A549 (cell line): Measurements from ENCODE around the gene NSL1. TPM values are rescaled to one million over a fixed set of nuclear protein-coding genes. Genes with fewer than 3 reads are reported as not detected.
"Not testable (repeated sequence)": the region's sequence is repeated elsewhere in the genome, so short reads cannot be mapped to it uniquely, and the experiment has no call there.

Experiments used
- ATAC-seq, 2 experiments: fragments of 200-7000 bp in 1 of 2; fragments of >200 bp in 1 of 2; cut with Nextera tagmentation in 1 of 2; cut with Tn5 transposase in 1 of 2; 3 replicates each; pipeline versions ENCODE4 v1.8.0 to v1.9.1; 2018 to 2020; ENCODE audit warnings: mild to moderate bottlenecking in 1 of 2, moderate library complexity in 1 of 2
- CTCF ChIA-PET: fragments of 300-600 bp; sonication (Branson Sonifier 250); formaldehyde crosslinking; extraction: SDS; loops from one replicate; lab custom pipeline; 2021; ENCODE audit warnings: antibody characterized with exemption, inconsistent platforms; lab: Yijun Ruan, JAX
- POLR2A ChIA-PET: fragments of 350-600 bp; formaldehyde crosslinking; extraction: SDS; loops from one replicate; lab custom pipeline; 2021; ENCODE audit warnings: antibody characterized with exemption, inconsistent platforms; lab: Yijun Ruan, JAX
- DNase-seq, 2 experiments: peaks; one replicate each; pipeline versions ENCODE4 v3.0.0 to v3.0.0-alpha.2; 2011 to 2016; ENCODE audit warnings: low read depth in 1 of 2, low spot score in 1 of 2
- FAIRE-seq: peaks from 2 replicates; lab custom pipeline; 2011; peaks lifted over from hg19 to GRCh38; lab: Jason Lieb, UNC
- H3K27ac ChIP-seq, 2 experiments: fragments of >200 bp; sonication (Bioruptor Twin); formaldehyde crosslinking; 3 replicates each; pipeline ENCODE4 v1.5.1; 2016 to 2017
- H3K4me1 ChIP-seq: fragments of >200 bp; sonication (Bioruptor Twin); formaldehyde crosslinking; 3 replicates; pipeline ENCODE4 v1.6.1; 2016
- H3K4me2 ChIP-seq: fragments of >200 bp; sonication (Bioruptor Twin); formaldehyde crosslinking; 3 replicates; pipeline ENCODE4 v1.6.1; 2016
- H3K4me3 ChIP-seq: fragments of >200 bp; sonication (Bioruptor Twin); formaldehyde crosslinking; 3 replicates; pipeline ENCODE4 v1.5.1; 2016
- H3K9me3 ChIP-seq: fragments of >200 bp; sonication (Bioruptor Twin); formaldehyde crosslinking; 3 replicates; pipeline ENCODE4 v1.6.1; 2016
- CHD4 ChIP-seq: fragments of 200-600 bp; sonication (generic); IDR thresholded peaks from 2 replicates; pipeline ENCODE4 v1.6.1; 2016; ENCODE audit warnings: antibody characterized with exemption, mild to moderate bottlenecking, borderline replicate concordance
- ESRRA ChIP-seq: fragments of 150-350 bp; IDR thresholded peaks from 2 replicates; pipeline ENCODE4 v1.6.1; 2014; ENCODE audit warnings: mild to moderate bottlenecking, low read length, borderline replicate concordance
- FOSB ChIP-seq: fragments of 250-450 bp; sonication (Bioruptor Pico); IDR thresholded peaks from 2 replicates; pipeline ENCODE4 v1.5.0; 2020; ENCODE audit warnings: mild to moderate bottlenecking, moderate library complexity
- FOXS1 ChIP-seq: fragments of 250-450 bp; sonication (Bioruptor Pico); IDR thresholded peaks from 2 replicates; pipeline ENCODE4 v1.5.0; 2020; ENCODE audit warnings: mild to moderate bottlenecking, moderate library complexity
- HEYL ChIP-seq: fragments of 250-450 bp; sonication (Bioruptor Pico); IDR thresholded peaks from 2 replicates; pipeline ENCODE4 v1.8.0; 2021; ENCODE audit warnings: mild to moderate bottlenecking, moderate library complexity
- HMGXB4 ChIP-seq: fragments of 250-450 bp; sonication (Bioruptor Pico); IDR thresholded peaks from 2 replicates; pipeline ENCODE4 v1.5.0; 2021; ENCODE audit warnings: mild to moderate bottlenecking, moderate library complexity, borderline replicate concordance
- HOXA7 ChIP-seq: fragments of 250-450 bp; sonication (Bioruptor Pico); IDR thresholded peaks from 2 replicates; pipeline ENCODE4 v1.5.0; 2020; ENCODE audit warnings: mild to moderate bottlenecking, moderate library complexity
- HOXB13 ChIP-seq: fragments of 250-450 bp; sonication (Bioruptor Pico); IDR thresholded peaks from 2 replicates; pipeline ENCODE4 v1.5.0; 2020; ENCODE audit warnings: low read depth, mild to moderate bottlenecking, moderate library complexity
- PBX3 ChIP-seq: IDR thresholded peaks from 2 replicates; pipeline ENCODE4 v1.6.1; 2012
- POLR2AphosphoS2 ChIP-seq: conservative IDR thresholded peaks from 2 replicates; pipeline ENCODE4 v1.6.1; 2012; ENCODE audit warnings: low read length, improper control_type of control experiment, inconsistent platforms
- RCOR1 ChIP-seq: fragments of 150-350 bp; IDR thresholded peaks from 2 replicates; pipeline ENCODE4 v1.6.1; 2014; ENCODE audit warnings: antibody characterized with exemption, low read length, low read depth
- SMC3 ChIP-seq: fragments of >200 bp; sonication (Bioruptor Twin); formaldehyde crosslinking; IDR thresholded peaks from 3 replicates; pipeline ENCODE4 v1.6.1; 2018; ENCODE audit warnings: inconsistent platforms
- TP53 ChIP-seq: fragments of 250-450 bp; sonication (Bioruptor Pico); IDR thresholded peaks from 2 replicates; pipeline ENCODE4 v1.5.0; 2021; ENCODE audit warnings: mild to moderate bottlenecking, moderate library complexity
- ZNF302 ChIP-seq: fragments of 250-450 bp; sonication (Bioruptor Pico); IDR thresholded peaks from 2 replicates; pipeline ENCODE4 v1.9.0; 2021; ENCODE audit warnings: inconsistent platforms, mild to moderate bottlenecking, moderate library complexity
- ZSCAN20 ChIP-seq: fragments of 250-450 bp; sonication (Bioruptor Pico); IDR thresholded peaks from 2 replicates; pipeline ENCODE4 v1.8.0; 2022; ENCODE audit warnings: mild to moderate bottlenecking, moderate library complexity
- WGBS: methylation state at CpG from one replicate; pipeline ENCODE4 v1.1.6; 2017; ENCODE audit errors: missing lambda C conversion rate; 5-methylcytosine and 5-hydroxymethylcytosine counted together
- polyA plus RNA-seq, 4 experiments: library from polyadenylated mRNA; depleted of rRNA in 3 of 4; stranded (reverse); fragments of >200 nt; fragmentation: RNase III in 1 of 4; extraction: RNeasy Plus Mini Kit Qiagen cat#74134 plus additional on column Dnase treatment in 1 of 4; gene quantifications; 2 replicates in 3 of 4; 3 replicates in 1 of 4; pipeline ENCODE4 v1.2.3, GENCODE V29; 2011 to 2017
- TF ChIP-seq, protein P1 (sequence below): IDR thresholded peaks from 2 replicates; pipeline ENCODE4 v1.6.1; 2012
- TF ChIP-seq, protein P2 (sequence below): fragments of >200 bp; sonication (Bioruptor Twin); formaldehyde crosslinking; IDR thresholded peaks from 2 replicates; pipeline ENCODE4 v1.6.1; 2016
- TF ChIP-seq, protein P3 (sequence below): fragments of >200 bp; sonication (Bioruptor Twin); formaldehyde crosslinking; IDR thresholded peaks from 3 replicates; pipeline ENCODE4 v1.6.1; 2016

NSL1 gene
- polyA plus RNA-seq, 2 of the 4 experiments (the other 2 are of a cell fraction), result 44.9 to 47.9 TPM

DNA sequence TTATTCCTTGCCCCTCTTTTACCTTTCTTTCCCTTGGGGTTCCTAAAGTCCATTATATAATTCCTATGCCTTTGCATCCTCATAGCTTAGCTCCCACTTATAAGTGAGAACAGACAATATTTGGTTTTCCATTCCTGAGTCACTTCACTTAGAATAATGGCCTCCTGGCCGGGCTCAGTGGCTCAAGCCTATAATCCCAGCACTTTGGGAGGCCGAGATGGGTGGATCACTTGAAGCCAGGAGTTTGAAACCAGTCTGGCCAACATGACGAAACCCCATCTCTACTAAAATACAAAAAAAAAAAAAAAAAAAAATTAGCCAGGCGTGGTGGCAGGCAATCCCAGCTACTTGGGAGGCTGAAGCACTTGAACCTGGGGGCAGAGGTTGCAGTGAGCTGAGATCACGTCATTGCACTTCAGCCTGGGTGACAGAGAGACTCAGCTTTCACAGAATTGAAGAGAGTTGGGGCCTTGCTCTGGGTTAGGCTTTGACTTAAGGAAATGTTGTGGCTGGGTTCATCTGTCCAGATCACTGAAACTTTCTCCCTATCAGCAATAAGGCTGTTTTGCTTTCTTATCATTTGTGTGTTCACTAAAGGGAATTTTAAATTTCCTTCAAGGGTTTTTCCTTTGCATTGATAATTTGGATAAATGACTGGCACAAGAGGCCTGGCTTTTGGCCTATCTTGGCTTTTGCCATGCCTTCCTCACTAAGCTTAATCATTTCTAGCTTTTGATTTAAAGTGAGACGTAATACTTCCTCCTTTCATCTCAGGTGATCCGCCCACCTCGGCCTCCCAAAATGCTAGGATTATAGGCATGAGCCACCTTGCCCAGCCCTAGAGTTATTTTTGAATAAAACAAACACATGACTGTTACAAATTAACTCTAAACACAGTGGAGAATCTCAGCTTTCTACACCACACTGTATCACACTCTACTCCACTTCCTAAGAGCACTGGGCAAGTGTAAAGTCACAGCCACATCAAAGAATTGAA lies 41.9 kb upstream of the NSL1 start:
- DNase-seq (peak in 1 of 2 experiments; percentile 78), ATAC-seq (peak; percentile 77 to 89; a peak in 5 of 6 replicates)
- Histone ChIP-seq H3K27ac (peak overlapping the region; percentile 61 to 83), H3K4me2 (peak overlapping the region; percentile 69), H3K4me1 (peaks cover 23% of the 10 kb centered on the region)
- CTCF ChIA-PET, result interaction anchor here (0.6 to 1.2 kb wide), 3 partner anchors 8 to 97 kb away, joined by 3 to 4 read pairs (median 3); no protein-coding TSS in a partner anchor
- H3K4me3 ChIP-seq, H3K9me3 ChIP-seq, FAIRE-seq: not testable (repeated sequence)
- WGBS, result 38% methylated on average over 7 of the region's 8 CpGs
- POLR2A ChIA-PET, result interaction anchor here (0.5 to 1.6 kb wide), 3 partner anchors 24 to 131 kb away, joined by 4 to 10 read pairs (median 8); partner anchors contain the start of gene FLVCR1
- TF ChIP-seq FOXS1 (peak; percentile 57; the same call in 1 of the 2 replicates), HOXB13 (CRISPR knock-in tag) (peak; percentile 56; the same call in 1 of the 2 replicates), ZNF302 (CRISPR knock-in tag) (peak; percentile 72; the same call in 1 of the 2 replicates)
- TF ChIP-seq, protein P1, sequence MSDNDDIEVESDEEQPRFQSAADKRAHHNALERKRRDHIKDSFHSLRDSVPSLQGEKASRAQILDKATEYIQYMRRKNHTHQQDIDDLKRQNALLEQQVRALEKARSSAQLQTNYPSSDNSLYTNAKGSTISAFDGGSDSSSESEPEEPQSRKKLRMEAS, result 0 out of 2 replicates have a peak, but pooled peaks have one; percentile 32

DNA sequence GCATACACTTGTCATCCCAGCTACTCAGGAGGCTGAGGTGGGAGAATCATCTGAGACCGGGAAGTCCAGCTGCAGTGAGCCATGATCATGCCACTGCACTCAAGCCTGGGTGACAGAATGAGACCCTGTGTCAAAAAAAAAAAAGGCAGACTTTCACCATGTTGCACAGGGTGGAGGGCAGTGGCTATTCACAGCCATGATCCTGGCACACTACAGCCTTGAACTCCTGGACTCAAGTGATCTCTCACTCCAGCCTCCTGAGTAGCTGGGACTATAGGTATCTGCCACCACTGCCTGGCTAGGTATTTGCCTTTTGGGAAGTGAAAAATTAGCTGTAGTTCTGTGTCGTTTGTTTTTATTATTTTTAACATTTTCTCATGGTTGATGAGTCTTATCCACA lies 36.8 kb upstream of the NSL1 start:
- TF ChIP-seq TP53 (CRISPR knock-in tag) (no peak), FOSB (CRISPR knock-in tag) (no peak), ESRRA (no peak)
- Histone ChIP-seq H3K4me2 (0 out of 3 replicates have a peak overlapping the region, but pooled peaks have one; percentile 33), H3K4me1 (peaks cover 16% of the 10 kb centered on the region), H3K4me3 (no peak overlapping the region), H3K9me3 (peaks cover 24% of the 10 kb centered on the region), H3K27ac (no peak overlapping the region; a peak in 1 of 6 replicates)
- DNase-seq (no peak), FAIRE-seq (no peak), ATAC-seq (peak in 1 of 2 experiments; percentile 15; a peak in 2 of 6 replicates)
- WGBS, result 47% methylated on average over 2 of the region's 2 CpGs
- POLR2A ChIA-PET, result no interaction called here
- CTCF ChIA-PET, result interaction anchor here (0.9 to 1.1 kb wide), 2 partner anchors 13 to 17 kb away, joined by 3 to 4 read pairs; no protein-coding TSS in a partner anchor

GRCh38 chr1:212827831-212828278 lies 36.3 kb upstream of the NSL1 start:
- TF ChIP-seq SMC3, result no peak
- no peak for TF ChIP-seq RCOR1
- TF ChIP-seq, protein P2, sequence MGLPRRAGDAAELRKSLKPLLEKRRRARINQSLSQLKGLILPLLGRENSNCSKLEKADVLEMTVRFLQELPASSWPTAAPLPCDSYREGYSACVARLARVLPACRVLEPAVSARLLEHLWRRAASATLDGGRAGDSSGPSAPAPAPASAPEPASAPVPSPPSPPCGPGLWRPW, result no peak
- no peak for TF ChIP-seq FOSB (CRISPR knock-in tag)
- no peak for TF ChIP-seq HOXA7 (CRISPR knock-in tag)
- no peak for TF ChIP-seq CHD4
- TF ChIP-seq HEYL (CRISPR knock-in tag), result no peak
- H3K4me1 ChIP-seq, result peaks cover 11% of the 10 kb centered on the region
- peak in 1 of 2 experiments; percentile 26 for DNase-seq
- CTCF ChIA-PET, result interaction anchor here (0.7 to 1.4 kb wide), 2 partner anchors 9 to 11 kb away, joined by 3 to 4 read pairs; no protein-coding TSS in a partner anchor
- H3K9me3 ChIP-seq, result peaks cover 24% of the 10 kb centered on the region
- WGBS, result 39% methylated on average over 5 of the region's 5 CpGs
- peak; percentile 19 to 52; a peak in 3 of 6 replicates for ATAC-seq
- H3K27ac ChIP-seq, result 0 out of 6 replicates have a peak overlapping the region, but pooled peaks of 1 of the 2 experiments have one; percentile 11
- H3K4me2 ChIP-seq, result peak overlapping the region; percentile 33; the same call in 2 of the 3 replicates
- FAIRE-seq, result no peak
- POLR2A ChIA-PET, result no interaction called here
- H3K4me3 ChIP-seq, result no peak overlapping the region

GRCh38 chr1:212827171-212827776 lies 35.7 kb upstream of the NSL1 start:
- Histone ChIP-seq H3K4me2 (peak overlapping the region; percentile 33; the same call in 1 of the 3 replicates), H3K4me3 (no peak overlapping the region), H3K27ac (no peak overlapping the region), H3K4me1 (peaks cover 8% of the 10 kb centered on the region; the same call in 1 of the 3 replicates), H3K9me3 (peaks cover 24% of the 10 kb centered on the region)
- FAIRE-seq (no peak), DNase-seq (no peak), ATAC-seq (no peak)
- CTCF ChIA-PET, result interaction anchor here (0.7 to 1.4 kb wide), 3 partner anchors 8 to 162 kb away, joined by 3 to 4 read pairs (median 3); no protein-coding TSS in a partner anchor
- POLR2A ChIA-PET, result no interaction called here
- 89% methylated on average over 4 of the region's 4 CpGs for WGBS
- no peak for TF ChIP-seq PBX3
- TF ChIP-seq ZSCAN20, result no peak
- TF ChIP-seq HMGXB4, result no peak
- TF ChIP-seq, protein P3, sequence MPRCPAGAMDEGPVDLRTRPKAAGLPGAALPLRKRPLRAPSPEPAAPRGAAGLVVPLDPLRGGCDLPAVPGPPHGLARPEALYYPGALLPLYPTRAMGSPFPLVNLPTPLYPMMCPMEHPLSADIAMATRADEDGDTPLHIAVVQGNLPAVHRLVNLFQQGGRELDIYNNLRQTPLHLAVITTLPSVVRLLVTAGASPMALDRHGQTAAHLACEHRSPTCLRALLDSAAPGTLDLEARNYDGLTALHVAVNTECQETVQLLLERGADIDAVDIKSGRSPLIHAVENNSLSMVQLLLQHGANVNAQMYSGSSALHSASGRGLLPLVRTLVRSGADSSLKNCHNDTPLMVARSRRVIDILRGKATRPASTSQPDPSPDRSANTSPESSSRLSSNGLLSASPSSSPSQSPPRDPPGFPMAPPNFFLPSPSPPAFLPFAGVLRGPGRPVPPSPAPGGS, result no peak
- TF ChIP-seq POLR2AphosphoS2, result no peak
